ENCODE measurements around the gene TMEM8B.
"Not testable (repeated sequence)": the region's sequence is repeated elsewhere in the genome, so short reads cannot be mapped to it uniquely, and the experiment has no call there.

Gene TMEM8B

DNA sequence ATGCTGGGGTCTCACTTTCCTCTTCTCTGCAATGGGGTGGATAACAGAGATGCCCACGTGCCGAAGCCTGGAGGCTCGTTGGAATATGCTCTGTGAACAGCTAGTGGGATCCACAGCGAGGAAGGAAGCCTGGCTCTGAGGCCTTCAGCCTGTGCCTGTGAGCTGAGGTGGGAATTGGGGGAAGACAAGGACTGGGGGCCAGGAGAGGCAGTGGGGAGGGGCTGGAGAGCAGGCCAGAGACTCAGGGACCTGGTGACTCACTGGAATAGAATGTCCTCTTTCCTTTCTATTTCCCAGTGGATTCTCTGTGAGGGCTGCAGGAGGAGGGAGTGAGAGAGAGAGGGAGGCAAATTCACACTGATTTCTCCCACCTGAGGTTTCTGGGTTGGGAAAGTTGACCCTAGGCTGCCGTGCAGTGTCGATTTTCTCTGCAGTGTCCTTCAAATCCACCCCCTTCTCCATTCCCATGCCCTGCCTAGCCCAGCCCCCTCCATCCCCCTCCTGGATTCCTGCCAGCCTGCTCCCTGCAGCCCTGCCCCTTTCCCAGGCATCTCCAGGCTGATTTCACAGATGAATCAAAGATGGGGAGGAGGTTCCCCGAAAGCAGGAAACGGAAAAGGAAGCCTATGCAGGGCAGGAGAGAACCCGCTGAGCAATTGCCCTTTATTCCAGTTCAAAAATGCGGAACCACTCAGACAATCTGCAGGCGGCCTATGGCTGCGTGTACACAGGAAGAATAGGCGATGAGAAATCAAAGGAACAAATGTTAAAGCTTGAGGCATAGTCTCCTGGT is 78.9 kb downstream of the TMEM8B start:
- DNase-seq: peak; percentile 74

DNA sequence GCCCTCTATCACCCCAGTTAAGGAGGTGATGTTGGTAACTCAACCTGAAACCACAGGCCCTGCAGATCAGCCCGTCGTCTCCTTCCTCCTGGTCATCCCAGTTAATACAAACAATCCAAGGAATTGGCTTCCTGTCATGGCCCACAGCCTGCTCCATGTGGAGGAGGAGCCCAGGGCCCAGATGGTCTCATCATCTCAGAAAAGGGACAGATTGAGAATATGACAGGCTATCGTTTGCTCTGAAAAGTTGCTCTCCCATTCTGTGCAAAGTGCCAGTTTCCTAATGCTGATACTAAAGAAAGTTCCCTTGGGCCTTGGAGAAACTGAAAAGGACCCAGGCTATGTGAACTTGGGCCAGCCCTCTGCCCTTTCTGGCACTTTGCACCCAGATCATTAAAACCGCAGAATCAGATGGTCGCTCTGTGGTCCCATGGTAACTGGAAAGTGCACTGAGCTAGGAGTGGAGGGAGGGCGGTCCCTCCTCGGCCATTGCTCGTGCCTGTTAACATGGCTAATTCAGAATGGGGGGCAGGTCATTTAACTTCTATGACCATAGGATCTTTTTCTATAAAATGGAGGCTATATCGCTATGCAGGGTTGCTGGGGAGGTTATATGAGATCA is 79.6 kb downstream of the TMEM8B start:
- DNase-seq: no peak

DNA sequence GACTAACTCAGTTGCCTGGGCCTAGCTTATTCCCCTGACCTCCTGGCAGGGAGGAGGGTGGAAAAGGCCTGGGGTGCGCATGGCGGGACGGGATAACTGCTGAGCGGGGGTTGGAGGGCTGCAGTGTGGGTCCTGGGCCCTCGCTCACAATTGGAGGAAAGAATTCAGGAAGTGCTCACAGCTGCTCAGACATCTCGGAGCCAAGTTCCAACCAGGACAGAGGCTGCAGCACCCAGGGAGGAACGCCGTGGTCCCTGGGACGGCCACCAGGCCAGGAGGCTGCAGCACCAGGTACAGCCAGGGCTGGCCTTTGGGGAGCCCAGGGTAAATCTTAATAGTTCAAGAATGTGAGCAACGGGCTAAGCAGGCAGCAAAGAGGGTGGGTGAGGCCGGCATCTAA is 80.2 kb downstream of the TMEM8B start, which contains the start of gene SPAAR:
Gene SPAAR (plus strand): TSS at position 217 of the 400 bp plus-strand sequence. CDS start 974 bp downstream, outside the sequence.
- no peak for DNase-seq

DNA sequence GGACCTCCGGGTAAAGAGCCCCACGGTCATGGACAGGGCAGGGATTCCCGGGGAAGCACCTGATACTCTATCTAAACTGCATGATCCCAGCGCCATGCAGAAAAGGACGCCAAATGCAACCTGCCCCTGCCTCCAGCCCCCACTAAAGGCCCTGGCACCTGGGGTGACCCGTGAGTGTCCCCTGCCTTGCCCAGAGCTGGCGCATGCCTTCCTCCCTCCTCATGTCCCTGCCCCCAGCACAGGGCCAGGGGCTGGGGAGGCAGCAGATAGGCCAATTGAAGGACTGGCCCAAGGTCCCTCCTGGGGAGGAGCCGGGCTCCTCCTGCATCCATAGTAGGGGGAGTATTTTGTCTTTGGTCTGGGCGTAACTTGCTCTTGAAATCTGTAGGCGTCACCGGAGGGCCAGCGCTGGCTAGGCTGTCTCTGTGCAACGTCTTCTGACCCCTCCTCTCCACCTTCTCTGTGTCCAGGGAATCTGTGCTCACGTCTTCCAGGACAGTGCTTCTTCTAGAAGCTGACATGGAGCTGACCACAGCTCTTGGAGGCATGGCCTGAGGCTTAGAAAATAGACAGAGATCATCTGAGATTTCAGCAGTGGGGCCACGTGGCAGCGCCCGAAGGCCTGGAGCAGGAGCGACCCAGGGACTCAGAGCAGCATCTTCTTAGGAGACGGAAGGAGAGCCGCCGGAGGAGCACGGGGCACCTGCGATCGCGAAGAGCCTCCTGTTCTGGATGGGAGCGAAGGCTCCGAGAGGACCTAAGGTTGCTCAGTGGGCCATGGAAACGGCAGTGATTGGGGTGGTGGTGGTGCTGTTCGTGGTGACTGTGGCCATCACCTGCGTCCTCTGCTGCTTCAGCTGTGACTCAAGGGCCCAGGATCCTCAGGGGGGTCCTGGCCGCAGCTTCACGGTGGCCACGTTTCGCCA is 80.9 kb downstream of the TMEM8B start:
- DNase-seq: no peak

DNA sequence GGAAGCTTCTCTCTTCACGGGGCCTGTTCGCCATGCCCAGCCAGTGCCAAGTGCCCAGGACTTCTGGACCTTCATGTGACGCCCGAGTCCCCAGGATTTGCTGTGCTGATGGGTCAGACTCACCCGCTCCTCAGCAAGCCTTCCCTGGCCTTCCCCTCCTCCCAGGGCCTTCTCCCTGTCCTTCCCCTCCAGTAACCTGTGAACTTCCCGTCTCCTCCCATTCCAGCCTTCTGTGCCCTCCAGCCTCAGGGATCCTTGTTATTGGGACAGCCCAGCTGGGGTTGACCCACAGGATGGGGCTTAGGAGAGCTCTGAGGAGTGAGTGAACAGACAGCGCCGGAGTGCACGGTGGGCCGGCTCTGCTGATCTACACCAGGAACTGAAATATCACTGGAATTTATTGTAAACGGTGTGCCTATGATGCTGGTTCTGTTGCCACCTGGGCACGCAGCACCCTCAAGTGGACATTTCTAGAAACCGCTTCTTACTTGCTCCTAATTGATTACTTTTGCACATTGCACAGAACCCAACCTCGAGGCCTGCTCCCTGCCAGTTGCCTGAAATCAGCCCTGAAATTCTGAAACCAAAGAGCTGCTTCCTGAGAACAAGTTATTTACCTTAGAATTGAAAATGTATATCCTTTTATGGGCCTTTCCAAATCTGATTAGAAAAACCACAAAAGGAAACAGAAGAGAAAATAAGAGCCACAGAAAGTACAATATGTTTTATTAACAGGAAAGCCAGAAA is 81.8 kb downstream of the TMEM8B start:
- peak; percentile 8 for DNase-seq

DNA sequence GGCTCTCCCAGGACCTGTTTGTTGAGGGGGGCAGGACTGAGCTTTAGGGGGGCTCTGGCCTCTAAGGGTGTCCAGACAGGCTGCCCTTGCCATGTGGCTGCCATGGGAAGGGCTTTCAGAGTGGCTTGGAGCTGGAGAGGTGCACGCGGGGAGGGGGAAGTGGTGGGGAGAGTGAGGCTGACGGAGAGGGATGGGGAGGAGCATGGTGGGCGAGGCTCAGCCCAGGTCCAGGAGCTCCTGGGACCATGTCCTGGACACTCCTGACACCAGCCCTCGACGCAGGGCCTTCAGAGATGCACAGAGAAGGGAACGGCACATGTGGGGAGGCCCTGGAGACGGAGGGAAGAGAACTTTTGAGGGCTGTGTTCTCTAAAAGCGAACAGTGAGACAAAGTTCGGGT is 82.7 kb downstream of the TMEM8B start:
- no peak for DNase-seq

DNA sequence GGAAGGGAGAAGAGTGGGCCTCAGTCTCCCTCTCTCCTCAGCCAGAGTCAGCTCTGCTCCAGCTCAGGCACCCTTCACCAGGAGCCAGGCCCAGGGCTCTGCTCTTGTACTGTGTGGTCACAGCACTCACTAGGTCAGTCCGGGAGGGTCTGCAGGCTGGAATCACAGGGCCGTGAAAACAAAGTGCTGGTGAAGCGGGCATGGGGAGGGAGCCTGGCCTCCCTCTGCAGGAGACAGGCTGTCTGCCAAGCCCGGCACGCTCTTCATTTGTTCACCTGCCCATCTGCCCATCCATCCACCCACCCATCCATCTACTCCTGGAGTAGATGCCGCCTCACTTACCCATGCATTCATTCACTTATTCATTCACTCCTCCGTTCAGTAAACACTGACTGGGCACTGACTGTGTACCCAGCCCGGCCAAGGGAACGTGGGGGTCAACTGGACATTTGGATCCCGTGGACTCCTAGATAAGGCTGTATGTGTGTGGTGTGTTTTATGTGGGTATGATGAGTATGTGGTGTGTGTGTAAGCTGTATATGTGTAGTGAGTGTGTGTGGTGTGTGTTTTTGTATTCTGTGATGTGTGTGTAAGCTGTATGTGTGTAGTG is 83.9 kb downstream of the TMEM8B start:
- no peak for DNase-seq

DNA sequence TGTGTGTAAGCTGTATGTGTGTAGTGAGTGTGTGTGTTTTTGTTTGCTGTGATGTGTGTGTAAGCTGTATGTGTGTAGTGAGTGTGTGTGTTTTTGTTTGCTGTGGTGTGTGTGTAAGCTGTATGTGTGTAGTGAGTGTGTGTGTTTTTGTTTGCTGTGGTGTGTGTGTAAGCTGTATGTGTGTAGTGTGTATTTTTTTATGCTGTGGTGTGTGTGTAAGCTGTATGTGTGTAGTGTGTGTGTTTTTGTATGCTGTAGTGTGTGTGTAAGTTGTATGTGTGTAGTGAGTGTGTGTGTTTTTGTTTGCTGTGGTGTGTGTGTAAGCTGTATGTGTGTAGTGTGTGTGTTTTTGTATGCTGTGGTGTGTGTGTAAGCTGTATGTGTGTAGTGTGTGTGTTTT is 84.4 kb downstream of the TMEM8B start:
- not testable (repeated sequence) for DNase-seq

DNA sequence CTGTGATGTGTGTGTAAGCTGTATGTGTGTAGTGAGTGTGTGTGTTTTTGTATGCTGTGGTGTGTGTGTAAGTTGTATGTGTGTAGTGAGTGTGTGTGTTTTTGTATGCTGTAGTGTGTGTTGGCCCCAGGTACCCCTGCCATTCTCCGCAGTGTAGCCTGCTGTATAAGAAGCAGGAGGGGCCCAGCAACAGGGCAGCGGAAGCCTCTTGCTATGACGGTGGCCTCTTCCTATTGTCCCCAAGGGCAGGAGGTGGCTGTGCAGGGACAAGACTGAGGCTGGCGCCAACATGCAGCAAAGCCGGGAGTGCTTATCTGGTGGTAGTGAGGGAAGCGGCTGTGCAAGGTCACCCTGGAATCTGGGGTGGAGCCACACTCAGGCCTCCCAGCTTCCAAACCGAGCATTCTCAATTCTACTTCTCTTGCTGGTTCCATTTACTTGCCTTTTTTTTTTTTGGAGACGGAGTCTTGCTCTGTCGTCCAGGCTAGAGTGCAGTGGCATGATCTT is 85.3 kb downstream of the TMEM8B start:
- DNase-seq: no peak
